GM21737 (cell line): ENCODE measurements around the gene FAM168B.

Experiments
- ATAC-seq: cut with Tn5 transposase; IDR thresholded peaks from one replicate; pipeline ENCODE4 v1.9.1; 2021; ENCODE audit warnings: mild to moderate bottlenecking, moderate library complexity; ENCODE audit not compliant: unreplicated experiment

FAM168B gene

GRCh38 chr2:131056204-131056931, 36.9 kb downstream of the FAM168B start:
- no peak for ATAC-seq

GRCh38 chr2:131055169-131056065, 37.8 kb downstream of the FAM168B start:
- ATAC-seq: no peak

GRCh38 chr2:131054488-131054887, 38.8 kb downstream of the FAM168B start:
- no peak for ATAC-seq

GRCh38 chr2:131052741-131053263, 40.5 kb downstream of the FAM168B start:
- no peak for ATAC-seq

- no peak for ATAC-seq
Measured at GRCh38 chr2:131050896-131051295, 42.4 kb downstream of the FAM168B start.

GRCh38 chr2:131049150-131049718, 44.0 kb downstream of the FAM168B start:
- no peak for ATAC-seq

GRCh38 chr2:131048641-131049040, 44.6 kb downstream of the FAM168B start:
- ATAC-seq: no peak

- ATAC-seq: no peak
Measured at GRCh38 chr2:131047920-131048560, 45.2 kb downstream of the FAM168B start.

GRCh38 chr2:131046918-131047652, 46.2 kb downstream of the FAM168B start:
- no peak for ATAC-seq

GRCh38 chr2:131046028-131046917, 47.0 kb downstream of the FAM168B start:
- ATAC-seq: no peak

- no peak for ATAC-seq
Measured at GRCh38 chr2:131045286-131046027, 47.8 kb downstream of the FAM168B start.

GRCh38 chr2:131044757-131045150, 48.5 kb downstream of the FAM168B start:
- ATAC-seq: no peak

GRCh38 chr2:131044075-131044756, 49.0 kb downstream of the FAM168B start:
- no peak for ATAC-seq

- no peak for ATAC-seq
Measured at GRCh38 chr2:131043199-131044074, 49.8 kb downstream of the FAM168B start.

GRCh38 chr2:131042148-131042775, 51.0 kb downstream of the FAM168B start:
- no peak for ATAC-seq

GRCh38 chr2:131041402-131042147, 51.7 kb downstream of the FAM168B start:
- ATAC-seq: no peak
